ENCODE results near the gene PERM1. TPM values are rescaled to one million over a fixed set of nuclear protein-coding genes. Genes with fewer than 3 reads are reported as not detected.

The PERM1 gene
- total RNA-seq, 4 donors from 2014 or later: 0.22 TPM; not detected in 3

DNA sequence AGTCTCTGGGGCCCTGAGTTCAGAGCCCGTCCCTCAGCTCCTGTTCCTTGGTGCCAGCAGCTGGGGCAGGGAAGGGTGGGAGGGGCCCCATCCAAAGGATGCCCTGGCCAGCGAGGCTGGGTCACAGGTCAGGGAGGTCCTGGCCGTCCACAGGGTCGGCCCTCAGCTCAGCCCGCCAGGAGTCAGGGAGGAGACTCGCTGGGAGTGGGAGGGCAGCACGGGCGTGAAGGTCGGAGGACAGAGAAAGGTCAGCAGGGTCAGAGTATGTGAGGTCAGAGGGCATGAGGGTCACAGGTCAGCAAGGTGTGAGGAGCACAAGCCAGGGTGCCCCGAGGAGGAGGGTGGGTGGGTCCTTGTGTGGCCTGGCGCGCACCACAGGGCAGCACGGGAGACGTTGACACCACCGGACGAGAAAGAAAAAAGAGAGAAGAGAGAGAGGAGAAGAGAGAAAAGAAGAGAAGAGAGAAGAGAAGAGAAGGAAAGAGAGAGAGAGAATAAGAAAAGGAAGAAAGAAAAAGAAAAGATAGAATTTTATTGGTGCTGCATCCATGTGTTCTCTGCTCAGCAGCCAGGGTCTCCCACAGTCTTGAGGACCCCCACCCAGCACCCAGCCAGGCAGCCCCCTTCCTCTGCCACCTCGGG is 7.1 kb downstream of the PERM1 start:
- intact Hi-C loops (cut with DNase I): loop anchor here (5.0 to 10.0 kb wide), 2 partner anchors 73 to 320 kb away; no protein-coding TSS in a partner anchor
- TF ChIP-seq POLR2A (IDR thresholded peaks at IDR 0.05): no peak
- TF ChIP-seq, protein P1, sequence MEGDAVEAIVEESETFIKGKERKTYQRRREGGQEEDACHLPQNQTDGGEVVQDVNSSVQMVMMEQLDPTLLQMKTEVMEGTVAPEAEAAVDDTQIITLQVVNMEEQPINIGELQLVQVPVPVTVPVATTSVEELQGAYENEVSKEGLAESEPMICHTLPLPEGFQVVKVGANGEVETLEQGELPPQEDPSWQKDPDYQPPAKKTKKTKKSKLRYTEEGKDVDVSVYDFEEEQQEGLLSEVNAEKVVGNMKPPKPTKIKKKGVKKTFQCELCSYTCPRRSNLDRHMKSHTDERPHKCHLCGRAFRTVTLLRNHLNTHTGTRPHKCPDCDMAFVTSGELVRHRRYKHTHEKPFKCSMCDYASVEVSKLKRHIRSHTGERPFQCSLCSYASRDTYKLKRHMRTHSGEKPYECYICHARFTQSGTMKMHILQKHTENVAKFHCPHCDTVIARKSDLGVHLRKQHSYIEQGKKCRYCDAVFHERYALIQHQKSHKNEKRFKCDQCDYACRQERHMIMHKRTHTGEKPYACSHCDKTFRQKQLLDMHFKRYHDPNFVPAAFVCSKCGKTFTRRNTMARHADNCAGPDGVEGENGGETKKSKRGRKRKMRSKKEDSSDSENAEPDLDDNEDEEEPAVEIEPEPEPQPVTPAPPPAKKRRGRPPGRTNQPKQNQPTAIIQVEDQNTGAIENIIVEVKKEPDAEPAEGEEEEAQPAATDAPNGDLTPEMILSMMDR (IDR thresholded peaks at IDR 0.05): no peak
- H3K9me3 ChIP-seq: no peaks in the 10 kb centered on the region
- peaks cover 5 to 20% of the 10 kb centered on the region in 2 donors for H3K4me1 ChIP-seq
- no peak overlapping the region for H3K4me3 ChIP-seq (replicated peaks in 1 of 3)
- H3K27ac ChIP-seq: no peak overlapping the region
- 74 to 76% methylated on average over 15 of the region's 17 CpGs for WGBS, 2 donors
- DNase-seq: no peak
- peaks cover 6% of the 10 kb centered on the region for H3K27me3 ChIP-seq
- H3K36me3 ChIP-seq: no peaks in the 10 kb centered on the region

DNA sequence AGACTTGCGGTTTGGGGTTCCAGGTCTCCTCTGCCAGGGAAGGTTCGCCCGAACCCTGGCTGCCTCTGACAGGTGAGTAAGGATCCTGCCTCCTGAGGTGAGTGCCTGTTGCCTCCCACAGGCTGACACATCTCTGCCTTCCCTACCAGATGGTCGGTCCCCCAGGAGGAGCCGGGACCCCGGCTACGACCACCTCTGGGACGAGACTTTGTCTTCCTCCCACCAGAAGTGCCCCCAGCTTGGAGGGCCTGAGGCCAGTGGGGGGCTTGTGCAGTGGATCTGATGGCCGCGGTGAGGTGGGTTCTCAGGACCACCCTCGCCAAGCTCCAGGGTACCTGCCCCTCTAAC is 7.6 kb downstream of the PERM1 start:
- Histone ChIP-seq H3K27me3 (peaks cover 6% of the 10 kb centered on the region), H3K9me3 (no peaks in the 10 kb centered on the region), H3K36me3 (no peaks in the 10 kb centered on the region), H3K27ac (no peak overlapping the region), H3K4me3 (replicated peaks in 1 of 3) (no peak overlapping the region), H3K4me1 (peaks cover 5 to 20% of the 10 kb centered on the region in 2 donors)
- intact Hi-C loops (cut with DNase I): loop anchor here (5.0 to 10.0 kb wide), 2 partner anchors 72 to 321 kb away; no protein-coding TSS in a partner anchor
- WGBS, 2 donors: 73 to 96% methylated on average over 6 to 11 of the region's 11 CpGs
- DNase-seq: no peak
- no peak for TF ChIP-seq POLR2A (IDR thresholded peaks at IDR 0.05)
- TF ChIP-seq, protein P1 (IDR thresholded peaks at IDR 0.05): no peak

- Histone ChIP-seq H3K27ac (no peak overlapping the region), H3K36me3 (no peaks in the 10 kb centered on the region), H3K27me3 (peaks cover 6% of the 10 kb centered on the region), H3K4me3 (replicated peaks in 1 of 3) (no peak overlapping the region), H3K4me1 (peaks cover 5 to 20% of the 10 kb centered on the region in 2 donors), H3K9me3 (no peaks in the 10 kb centered on the region)
- no peak for DNase-seq
- intact Hi-C loops (cut with DNase I): loop anchor here (5.0 to 10.0 kb wide), 2 partner anchors 71 to 321 kb away; no protein-coding TSS in a partner anchor
- TF ChIP-seq, protein P1 (IDR thresholded peaks at IDR 0.05): no peak
- TF ChIP-seq POLR2A (IDR thresholded peaks at IDR 0.05): no peak
- WGBS, 2 donors: 86 to 89% methylated on average over 10 to 15 of the region's 28 CpGs
Measured at GRCh38 chr1:973459-974292, 8.2 kb downstream of the PERM1 start.

- intact Hi-C loops (cut with DNase I): loop anchor here (5.0 to 10.0 kb wide), 2 partner anchors 71 to 322 kb away; no protein-coding TSS in a partner anchor
- no peaks in the 10 kb centered on the region for H3K9me3 ChIP-seq
- DNase-seq: peak; percentile 63 to 66
- H3K36me3 ChIP-seq: no peaks in the 10 kb centered on the region
- H3K27me3 ChIP-seq: peaks cover 6% of the 10 kb centered on the region
- H3K4me3 ChIP-seq (replicated peaks in 1 of 3): no peak overlapping the region
- no peak for TF ChIP-seq POLR2A (IDR thresholded peaks at IDR 0.05)
- TF ChIP-seq, protein P1 (IDR thresholded peaks at IDR 0.05): no peak
- 65 to 66% methylated on average over 15 to 20 of the region's 28 CpGs for WGBS, 2 donors
- H3K27ac ChIP-seq: no peak overlapping the region
- H3K4me1 ChIP-seq: peaks cover 5 to 22% of the 10 kb centered on the region in 2 donors
Measured at GRCh38 chr1:972726-973458, 9.0 kb downstream of the PERM1 start.

Measured in thyroid gland (tissue), 4 donors.